A204.1 (cell line): ENCODE data around the gene RNF182.
"Not testable (repeated sequence)": the region's sequence is repeated elsewhere in the genome, so short reads cannot be mapped to it uniquely, and the experiment has no call there.

ENCODE experiments used
- FAIRE-seq: peaks from 2 replicates; lab custom pipeline; 2012; peaks lifted over from hg19 to GRCh38; lab: Jason Lieb, UNC

RNF182 gene

GRCh38 chr6:14002176-14002947, 77.6 kb downstream of the RNF182 start:
- no peak for FAIRE-seq

- no peak for FAIRE-seq
These were observed 79.5 kb downstream of the RNF182 start for GRCh38 chr6:14004258-14004657.

- no peak for FAIRE-seq
These were observed 84.1 kb downstream of the RNF182 start for GRCh38 chr6:14008809-14009208.

- FAIRE-seq: no peak
These were observed 84.7 kb downstream of the RNF182 start for GRCh38 chr6:14009431-14009830.

- no peak for FAIRE-seq
These were observed 85.5 kb downstream of the RNF182 start for GRCh38 chr6:14010275-14010674.

- no peak for FAIRE-seq
These were observed 87.7 kb downstream of the RNF182 start for GRCh38 chr6:14012313-14013030.

- FAIRE-seq: no peak
These were observed 91.2 kb downstream of the RNF182 start for GRCh38 chr6:14015964-14016363.

GRCh38 chr6:14016432-14016831, 91.7 kb downstream of the RNF182 start:
- FAIRE-seq: no peak

GRCh38 chr6:14016935-14017625, 92.3 kb downstream of the RNF182 start:
- no peak for FAIRE-seq

- FAIRE-seq: no peak
These were observed 93.1 kb downstream of the RNF182 start for GRCh38 chr6:14017626-14018475.

GRCh38 chr6:14018559-14018958, 93.8 kb downstream of the RNF182 start:
- FAIRE-seq: not testable (repeated sequence)

- no peak for FAIRE-seq
These were observed 95.8 kb downstream of the RNF182 start for GRCh38 chr6:14020551-14020950.

GRCh38 chr6:14021449-14021848, 96.7 kb downstream of the RNF182 start:
- no peak for FAIRE-seq

- FAIRE-seq: no peak
These were observed 97.9 kb downstream of the RNF182 start for GRCh38 chr6:14022673-14023072.

- no peak for FAIRE-seq
These were observed 99.1 kb downstream of the RNF182 start for GRCh38 chr6:14023855-14024254.

- no peak for FAIRE-seq
These were observed 100.4 kb downstream of the RNF182 start for GRCh38 chr6:14025160-14025559.

- FAIRE-seq: no peak
These were observed 102.2 kb downstream of the RNF182 start for GRCh38 chr6:14026831-14027539.

GRCh38 chr6:14028631-14029030, 103.9 kb downstream of the RNF182 start:
- no peak for FAIRE-seq

- FAIRE-seq: no peak
These were observed 104.9 kb downstream of the RNF182 start for GRCh38 chr6:14029605-14030004.
